Measurements from ENCODE around the gene PARP12. TPM values are rescaled to one million over a fixed set of nuclear protein-coding genes. Genes with fewer than 3 reads are reported as not detected.

PARP12 gene
- total and polyA plus RNA-seq, 2 of the 13 experiments (the other 11 are each of a cell fraction or from before 2014, with no cell fraction given): 15.5 to 35.2 TPM

GRCh38 chr7:140049339-140050024, 13.3 kb downstream of the PARP12 start (continued):
- TF ChIP-seq ZNF296 (CRISPR knock-in tag; conservative IDR thresholded peaks at IDR 0.05): no peak
- no peak; the same call in 1 of the 2 replicates for TF ChIP-seq KDM4B (CRISPR knock-in tag; IDR thresholded peaks at IDR 0.05)
- TF ChIP-seq ZNF597 (CRISPR knock-in tag; IDR thresholded peaks at IDR 0.05): no peak
- peak; percentile 77 for TF ChIP-seq SALL2 (CRISPR knock-in tag; IDR thresholded peaks at IDR 0.05)
- TF ChIP-seq NFYC (CRISPR knock-in tag; IDR thresholded peaks at IDR 0.05): peak; percentile 34; the same call in 1 of the 2 replicates
- TF ChIP-seq EHMT2 (IDR thresholded peaks at IDR 0.05; ENCODE audit: borderline replicate concordance, low read depth, low read length): no peak
- 0 out of 2 replicates have a peak, but pooled peaks have one; percentile 39 for TF ChIP-seq SMYD3 (CRISPR knock-in tag; IDR thresholded peaks at IDR 0.05)
- TF ChIP-seq ATF7-NPFF (CRISPR knock-in tag; IDR thresholded peaks at IDR 0.05; ENCODE audit: low read depth): no peak
- TF ChIP-seq NR1H2 (CRISPR knock-in tag; IDR thresholded peaks at IDR 0.05; ENCODE audit: borderline replicate concordance, low read depth): no peak; the same call in 1 of the 2 replicates
- TF ChIP-seq AGO2 (optimal IDR thresholded peaks at IDR 0.05; ENCODE audit: low read depth, low read length): no peak
- peak; percentile 49; the same call in 1 of the 2 replicates for TF ChIP-seq POLR2G (IDR thresholded peaks at IDR 0.05; ENCODE audit: low read depth, low read length)
- TF ChIP-seq ZNF274 (CRISPR knock-in tag; IDR thresholded peaks at IDR 0.05): no peak; the same call in 1 of the 2 replicates
- TF ChIP-seq LBX2 (CRISPR knock-in tag; IDR thresholded peaks at IDR 0.05; ENCODE audit: borderline replicate concordance): no peak
- no peak; the same call in 1 of the 2 replicates for TF ChIP-seq MYPOP (CRISPR knock-in tag; IDR thresholded peaks at IDR 0.05)
- TF ChIP-seq RFX1 (IDR thresholded peaks at IDR 0.05): no peak
- TF ChIP-seq ETV5 (CRISPR knock-in tag; IDR thresholded peaks at IDR 0.05; ENCODE audit: borderline replicate concordance): peak; percentile 97
- no peak for TF ChIP-seq ZFP36L2 (CRISPR knock-in tag; IDR thresholded peaks at IDR 0.05)
- TF ChIP-seq ZNF160 (CRISPR knock-in tag; IDR thresholded peaks at IDR 0.05): peak; percentile 55; the same call in 1 of the 2 replicates
- peak; percentile 93 for TF ChIP-seq CREM (IDR thresholded peaks at IDR 0.05)
- TF ChIP-seq CREM (CRISPR knock-in tag; IDR thresholded peaks at IDR 0.05): no peak
- no peak for TF ChIP-seq SMC3 (IDR thresholded peaks at IDR 0.05; ENCODE audit: low read length)
- TF ChIP-seq ZNF180 (CRISPR knock-in tag; IDR thresholded peaks at IDR 0.05; ENCODE audit: borderline replicate concordance, low read depth): no peak
- no peak for TF ChIP-seq RNF2 (conservative IDR thresholded peaks at IDR 0.05; ENCODE audit: low read depth)
- peak; percentile 71; the same call in 1 of the 2 replicates for TF ChIP-seq SIX1 (CRISPR knock-in tag; IDR thresholded peaks at IDR 0.05; ENCODE audit: borderline replicate concordance)
- no peak for TF ChIP-seq SMAD9 (CRISPR knock-in tag; IDR thresholded peaks at IDR 0.05)
- TF ChIP-seq NR2F6 (IDR thresholded peaks at IDR 0.05): peak; percentile 99
- peak; percentile 99 for TF ChIP-seq NR2F6 (CRISPR knock-in tag; IDR thresholded peaks at IDR 0.05)
- no peak for TF ChIP-seq HCFC1 (IDR thresholded peaks at IDR 0.05; ENCODE audit: low read depth, low read length)
- peak; percentile 81 for TF ChIP-seq TFAP4 (IDR thresholded peaks at IDR 0.05; ENCODE audit: borderline replicate concordance, low read depth)
- no peak for TF ChIP-seq NR3C1 (CRISPR knock-in tag; IDR thresholded peaks at IDR 0.05)
- peak; percentile 87 for TF ChIP-seq HOXA3 (CRISPR knock-in tag; IDR thresholded peaks at IDR 0.05)
